NB4 (cell line): ENCODE measurements around the gene SYNDIG1.

ENCODE experiments used
- MYC ChIP-seq: IDR thresholded peaks from 2 replicates; pipeline ENCODE4 v1.6.1; 2011; ENCODE audit warnings: low read depth, low read length
- POLR2A ChIP-seq: IDR thresholded peaks from 2 replicates; pipeline ENCODE4 v1.6.1; 2011; ENCODE audit warnings: mild to moderate bottlenecking; ENCODE audit not compliant: insufficient read length; ENCODE audit errors: extremely low read depth
- TF ChIP-seq, protein P1 (sequence below): IDR thresholded peaks from one replicate; pipeline ENCODE4 v1.5.1; 2012; ENCODE audit warnings: low read depth, low read length
- TF ChIP-seq, protein P2 (sequence below): IDR thresholded peaks from 2 replicates; pipeline ENCODE4 v1.6.1; 2011; ENCODE audit warnings: low read depth, low read length

DNA sequence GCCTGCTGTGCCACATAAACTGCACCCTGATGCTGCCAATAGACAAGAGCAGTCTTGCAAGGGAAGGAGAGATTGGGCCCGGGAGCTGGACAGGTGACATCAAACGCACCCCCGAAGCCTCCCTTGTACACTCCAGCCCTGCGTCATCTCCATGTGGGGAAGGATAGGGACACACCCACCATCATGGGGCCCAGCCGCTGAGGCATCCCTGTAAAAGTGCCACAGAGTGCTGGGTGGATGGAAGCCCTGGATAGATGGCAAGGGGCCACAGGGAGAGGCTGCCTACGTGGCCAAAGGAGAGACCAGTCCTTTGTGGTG, 117.1 kb downstream of the SYNDIG1 start:
- TF ChIP-seq POLR2A, result no peak
- TF ChIP-seq, protein P1, sequence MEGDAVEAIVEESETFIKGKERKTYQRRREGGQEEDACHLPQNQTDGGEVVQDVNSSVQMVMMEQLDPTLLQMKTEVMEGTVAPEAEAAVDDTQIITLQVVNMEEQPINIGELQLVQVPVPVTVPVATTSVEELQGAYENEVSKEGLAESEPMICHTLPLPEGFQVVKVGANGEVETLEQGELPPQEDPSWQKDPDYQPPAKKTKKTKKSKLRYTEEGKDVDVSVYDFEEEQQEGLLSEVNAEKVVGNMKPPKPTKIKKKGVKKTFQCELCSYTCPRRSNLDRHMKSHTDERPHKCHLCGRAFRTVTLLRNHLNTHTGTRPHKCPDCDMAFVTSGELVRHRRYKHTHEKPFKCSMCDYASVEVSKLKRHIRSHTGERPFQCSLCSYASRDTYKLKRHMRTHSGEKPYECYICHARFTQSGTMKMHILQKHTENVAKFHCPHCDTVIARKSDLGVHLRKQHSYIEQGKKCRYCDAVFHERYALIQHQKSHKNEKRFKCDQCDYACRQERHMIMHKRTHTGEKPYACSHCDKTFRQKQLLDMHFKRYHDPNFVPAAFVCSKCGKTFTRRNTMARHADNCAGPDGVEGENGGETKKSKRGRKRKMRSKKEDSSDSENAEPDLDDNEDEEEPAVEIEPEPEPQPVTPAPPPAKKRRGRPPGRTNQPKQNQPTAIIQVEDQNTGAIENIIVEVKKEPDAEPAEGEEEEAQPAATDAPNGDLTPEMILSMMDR, result no peak
- TF ChIP-seq, protein P2, sequence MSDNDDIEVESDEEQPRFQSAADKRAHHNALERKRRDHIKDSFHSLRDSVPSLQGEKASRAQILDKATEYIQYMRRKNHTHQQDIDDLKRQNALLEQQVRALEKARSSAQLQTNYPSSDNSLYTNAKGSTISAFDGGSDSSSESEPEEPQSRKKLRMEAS, result no peak
- no peak for TF ChIP-seq MYC
